ENCODE data around the gene ZNF507. TPM values are rescaled to one million over a fixed set of nuclear protein-coding genes. Genes with fewer than 3 reads are reported as not detected.
"Not testable (repeated sequence)": the region's sequence is repeated elsewhere in the genome, so short reads cannot be mapped to it uniquely, and the experiment has no call there.

Gene ZNF507
- total RNA-seq, 1 donor from 2014 or later, result 6.4 TPM

DNA sequence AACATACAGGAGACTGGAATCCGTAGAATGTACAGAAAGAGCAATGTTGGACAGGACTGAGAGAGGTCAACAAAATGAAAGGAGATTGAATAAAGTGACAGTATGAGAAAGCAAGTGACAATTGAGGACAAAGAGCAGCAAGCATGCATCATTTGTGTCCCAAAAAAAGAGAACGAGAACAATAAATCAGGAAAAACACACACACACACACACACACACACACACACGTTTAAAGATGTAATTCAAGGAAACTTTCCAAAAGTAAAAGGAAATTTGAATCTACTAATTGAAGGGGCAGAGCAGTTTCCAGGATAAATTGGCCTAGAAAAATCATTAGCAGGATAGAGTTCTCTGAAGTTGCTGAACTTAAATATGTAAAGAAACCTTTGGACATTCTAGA lies 77.0 kb downstream of the ZNF507 start:
- TF ChIP-seq, protein P1, sequence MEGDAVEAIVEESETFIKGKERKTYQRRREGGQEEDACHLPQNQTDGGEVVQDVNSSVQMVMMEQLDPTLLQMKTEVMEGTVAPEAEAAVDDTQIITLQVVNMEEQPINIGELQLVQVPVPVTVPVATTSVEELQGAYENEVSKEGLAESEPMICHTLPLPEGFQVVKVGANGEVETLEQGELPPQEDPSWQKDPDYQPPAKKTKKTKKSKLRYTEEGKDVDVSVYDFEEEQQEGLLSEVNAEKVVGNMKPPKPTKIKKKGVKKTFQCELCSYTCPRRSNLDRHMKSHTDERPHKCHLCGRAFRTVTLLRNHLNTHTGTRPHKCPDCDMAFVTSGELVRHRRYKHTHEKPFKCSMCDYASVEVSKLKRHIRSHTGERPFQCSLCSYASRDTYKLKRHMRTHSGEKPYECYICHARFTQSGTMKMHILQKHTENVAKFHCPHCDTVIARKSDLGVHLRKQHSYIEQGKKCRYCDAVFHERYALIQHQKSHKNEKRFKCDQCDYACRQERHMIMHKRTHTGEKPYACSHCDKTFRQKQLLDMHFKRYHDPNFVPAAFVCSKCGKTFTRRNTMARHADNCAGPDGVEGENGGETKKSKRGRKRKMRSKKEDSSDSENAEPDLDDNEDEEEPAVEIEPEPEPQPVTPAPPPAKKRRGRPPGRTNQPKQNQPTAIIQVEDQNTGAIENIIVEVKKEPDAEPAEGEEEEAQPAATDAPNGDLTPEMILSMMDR (IDR thresholded peaks at IDR 0.05), result no peak
- Histone ChIP-seq H3K4me1 (no peaks in the 10 kb centered on the region), H3K27ac (no peak overlapping the region), H3K4me3 (no peak overlapping the region), H3K27me3 (no peaks in the 10 kb centered on the region), H3K9me3 (no peaks in the 10 kb centered on the region), H3K36me3 (peaks cover 0 to 9% of the 10 kb centered on the region in 2 donors)
- intact Hi-C loops (cut with DNase I), result no loop called here
- DNase-seq (ENCODE audit: low spot score in 2 of 2), result no peak

DNA sequence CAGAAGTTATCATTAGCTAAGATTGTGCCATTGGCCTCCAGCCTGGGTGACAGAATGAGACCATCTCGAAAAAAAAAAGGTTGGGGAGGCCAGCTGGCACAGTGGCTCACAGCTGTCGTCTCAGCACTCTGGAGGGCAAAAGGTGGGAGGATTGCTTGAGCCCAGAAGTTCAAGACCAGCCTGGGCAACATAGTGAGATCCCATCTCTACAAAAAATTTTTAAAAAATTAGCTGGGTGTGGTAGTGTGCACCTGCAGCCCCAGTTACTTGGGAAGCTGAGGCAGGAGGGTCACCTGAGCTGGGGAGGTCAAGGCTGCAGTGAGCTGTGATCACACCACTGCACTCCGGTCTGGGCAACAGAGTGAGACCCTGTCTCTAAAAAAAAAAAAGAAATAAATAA lies 78.5 kb downstream of the ZNF507 start:
- H3K27ac ChIP-seq; intact Hi-C loops (cut with DNase I): not testable (repeated sequence)

DNA sequence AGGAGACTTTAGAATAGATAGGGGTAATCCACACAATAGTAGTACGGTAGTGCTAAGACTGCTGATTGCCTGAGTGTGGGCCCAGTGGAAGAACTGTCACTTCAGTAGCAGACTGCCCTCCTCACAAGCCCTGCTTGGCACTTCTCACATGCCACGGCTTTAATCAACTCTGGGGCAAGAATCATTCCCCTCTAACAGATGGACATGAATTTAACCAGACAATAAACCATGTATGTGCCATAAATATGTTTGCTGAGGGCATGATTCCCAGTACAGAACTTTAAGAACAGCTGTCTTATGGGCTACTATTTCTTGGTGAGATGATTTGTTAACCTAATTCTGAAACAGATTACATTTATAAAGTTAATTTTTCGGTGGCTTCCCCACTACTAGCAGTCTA lies 82.1 kb downstream of the ZNF507 start:
- Histone ChIP-seq H3K4me1 (no peaks in the 10 kb centered on the region), H3K27ac (no peak overlapping the region), H3K36me3 (peaks cover 0 to 6% of the 10 kb centered on the region in 2 donors), H3K27me3 (no peaks in the 10 kb centered on the region), H3K9me3 (no peaks in the 10 kb centered on the region), H3K4me3 (no peak overlapping the region)
- intact Hi-C loops (cut with DNase I), result no loop called here
- TF ChIP-seq, protein P1 (IDR thresholded peaks at IDR 0.05), result no peak
- no peak for DNase-seq (ENCODE audit: low spot score in 2 of 2)

More for the DNA sequence above, 78.5 kb downstream of the ZNF507 start:
- H3K27me3 ChIP-seq; H3K4me3 ChIP-seq; H3K4me1 ChIP-seq; DNase-seq (ENCODE audit: low spot score in 2 of 2); H3K9me3 ChIP-seq: not testable (repeated sequence)
- H3K36me3 ChIP-seq, result peaks cover 0 to 11% of the 10 kb centered on the region in 2 donors

DNA sequence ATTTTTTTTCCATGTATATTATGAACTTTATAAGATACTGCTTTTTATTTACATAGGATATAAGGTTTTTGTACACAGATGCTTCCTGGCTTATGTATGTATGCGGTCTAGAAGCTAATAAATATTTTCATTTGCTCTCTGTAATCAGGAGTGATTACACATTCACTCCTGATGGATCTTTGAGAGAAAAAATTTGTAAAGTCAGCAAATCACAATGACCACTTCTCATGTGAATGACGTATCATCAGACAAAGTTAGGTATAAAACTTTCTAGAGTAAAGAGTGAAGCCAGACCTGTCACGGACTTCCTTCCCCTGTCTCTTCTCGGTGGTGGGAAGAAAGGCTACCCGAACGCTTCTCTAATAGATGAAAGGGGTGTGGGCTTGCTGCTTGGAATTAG lies 91.3 kb downstream of the ZNF507 start:
- intact Hi-C loops (cut with DNase I), result no loop called here
- Histone ChIP-seq H3K27ac (no peak overlapping the region), H3K27me3 (no peaks in the 10 kb centered on the region), H3K36me3 (peaks cover 3 to 30% of the 10 kb centered on the region in 2 donors), H3K4me3 (no peak overlapping the region), H3K9me3 (no peaks in the 10 kb centered on the region), H3K4me1 (no peaks in the 10 kb centered on the region)
- no peak for DNase-seq (ENCODE audit: low spot score in 2 of 2)
- TF ChIP-seq, protein P1 (IDR thresholded peaks at IDR 0.05), result no peak

DNA sequence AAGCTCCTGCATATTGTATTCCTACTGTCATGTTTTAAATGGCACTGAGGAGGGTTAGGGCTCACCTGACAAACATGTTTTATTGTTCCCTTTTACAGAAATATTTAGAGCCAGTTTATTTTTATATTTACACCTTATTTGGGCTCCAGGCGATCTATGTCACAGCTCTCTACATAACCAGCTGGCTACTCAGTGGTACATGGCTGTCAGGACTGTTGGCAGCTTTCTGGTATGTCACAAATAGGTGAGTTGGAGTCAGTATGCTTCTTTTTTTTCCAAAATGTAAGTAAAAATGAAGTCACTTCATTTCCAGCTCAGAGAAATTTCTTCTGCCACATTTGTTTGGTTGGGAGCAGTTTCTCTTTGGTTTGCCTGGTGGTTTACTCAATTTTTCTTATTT lies 91.7 kb downstream of the ZNF507 start:
- Histone ChIP-seq H3K9me3 (no peaks in the 10 kb centered on the region), H3K4me1 (no peaks in the 10 kb centered on the region), H3K36me3 (peaks cover 3 to 30% of the 10 kb centered on the region in 2 donors), H3K4me3 (no peak overlapping the region), H3K27ac (no peak overlapping the region), H3K27me3 (no peaks in the 10 kb centered on the region)
- no peak for DNase-seq (ENCODE audit: low spot score in 2 of 2)
- TF ChIP-seq, protein P1 (IDR thresholded peaks at IDR 0.05), result no peak
- intact Hi-C loops (cut with DNase I), result no loop called here

Other genes with a start within 250 kb of the ZNF507 start
- gene DPY19L3, start 60.2 kb downstream of the ZNF507 start, total RNA-seq, result 115 TPM
- 36.6 TPM for gene PDCD5, start 235.6 kb downstream of the ZNF507 start, total RNA-seq

Measured in ascending aorta (tissue), 2 donors.